Daoy (cell line): Measurements from ENCODE around the gene BTN1A1. TPM values are rescaled to one million over a fixed set of nuclear protein-coding genes. Genes with fewer than 3 reads are reported as not detected.

ENCODE experiments used
- total RNA-seq: library from RNA; depleted of rRNA; stranded (reverse); fragments of >200 nt; shearing (Covaris generic); gene quantifications from 2 replicates; pipeline ENCODE4 v1.2.3, GENCODE V29; 2014; rRNA removed

BTN1A1 gene
- total RNA-seq, 1 experiment from 2014 or later: not detected

Other genes with a start within 250 kb of the BTN1A1 start
- 18.3 and 26.2 TPM in 2 replicates for gene BTN3A2, start 135.1 kb upstream of the BTN1A1 start, total RNA-seq
- gene BTN2A2, start 117.2 kb upstream of the BTN1A1 start, total RNA-seq: 8.4 and 14.3 TPM in 2 replicates
- gene BTN3A1, start 98.0 kb upstream of the BTN1A1 start, total RNA-seq: 10.3 and 16.1 TPM in 2 replicates
- 2.4 and 6.9 TPM in 2 replicates for gene BTN3A3, start 59.8 kb upstream of the BTN1A1 start, total RNA-seq
- 11.1 and 14.0 TPM in 2 replicates for gene BTN2A1, start 42.3 kb upstream of the BTN1A1 start, total RNA-seq
- 121 and 140 TPM in 2 replicates for gene HMGN4, start 38.1 kb downstream of the BTN1A1 start, total RNA-seq
- gene ABT1, start 96.7 kb downstream of the BTN1A1 start, total RNA-seq: 22.4 and 25.9 TPM in 2 replicates
- 19.6 and 23.2 TPM in 2 replicates for gene ZNF322, start 159.4 kb downstream of the BTN1A1 start, total RNA-seq